Brain microvascular endothelial cell (primary cell): Measurements from ENCODE around the gene SMIM22.

Source experiments
- DNase-seq: peaks from one replicate; pipeline ENCODE4 v3.0.0-alpha.2; 2020
- H3K27ac ChIP-seq: fragments of 250-450 bp; sonication (Bioruptor Pico); 2 replicates; pipeline ENCODE4 v1.5.1; 2020; ENCODE audit warnings: mild to moderate bottlenecking, moderate library complexity
- H3K27me3 ChIP-seq: fragments of 250-450 bp; sonication (Bioruptor Pico); replicated peaks from 2 replicates; pipeline ENCODE4 v1.5.1; 2020; ENCODE audit warnings: mild to moderate bottlenecking
- H3K36me3 ChIP-seq: fragments of 250-450 bp; sonication (Bioruptor Pico); replicated peaks from 2 replicates; pipeline ENCODE4 v1.5.1; 2020; ENCODE audit warnings: mild to moderate bottlenecking
- H3K4me3 ChIP-seq: 2 replicates; pipeline ENCODE4 v1.5.1; 2011; ENCODE audit warnings: low read depth, mild to moderate bottlenecking, control low read depth, low read length, moderate library complexity
- in situ Hi-C: cut with HindIII; loops from 2 replicates; pipeline ENCODE4 v1.10.0; 2017; ENCODE audit warnings: low sequenced_read_pairs, low pct_ligation_motif_present
- TF ChIP-seq, protein P1 (sequence below): IDR thresholded peaks from 2 replicates; pipeline ENCODE4 v1.5.1; 2011; ENCODE audit warnings: low read depth, mild to moderate bottlenecking, moderate library complexity, low read length, control low read depth, inconsistent platforms; ENCODE audit errors: missing control alignments

Gene SMIM22

GRCh38 chr16:4775005-4775404 is 20.2 kb upstream of the SMIM22 start:
- no peak overlapping the region for H3K4me3 ChIP-seq
- no peak overlapping the region for H3K27ac ChIP-seq
- DNase-seq: no peak
- TF ChIP-seq, protein P1, sequence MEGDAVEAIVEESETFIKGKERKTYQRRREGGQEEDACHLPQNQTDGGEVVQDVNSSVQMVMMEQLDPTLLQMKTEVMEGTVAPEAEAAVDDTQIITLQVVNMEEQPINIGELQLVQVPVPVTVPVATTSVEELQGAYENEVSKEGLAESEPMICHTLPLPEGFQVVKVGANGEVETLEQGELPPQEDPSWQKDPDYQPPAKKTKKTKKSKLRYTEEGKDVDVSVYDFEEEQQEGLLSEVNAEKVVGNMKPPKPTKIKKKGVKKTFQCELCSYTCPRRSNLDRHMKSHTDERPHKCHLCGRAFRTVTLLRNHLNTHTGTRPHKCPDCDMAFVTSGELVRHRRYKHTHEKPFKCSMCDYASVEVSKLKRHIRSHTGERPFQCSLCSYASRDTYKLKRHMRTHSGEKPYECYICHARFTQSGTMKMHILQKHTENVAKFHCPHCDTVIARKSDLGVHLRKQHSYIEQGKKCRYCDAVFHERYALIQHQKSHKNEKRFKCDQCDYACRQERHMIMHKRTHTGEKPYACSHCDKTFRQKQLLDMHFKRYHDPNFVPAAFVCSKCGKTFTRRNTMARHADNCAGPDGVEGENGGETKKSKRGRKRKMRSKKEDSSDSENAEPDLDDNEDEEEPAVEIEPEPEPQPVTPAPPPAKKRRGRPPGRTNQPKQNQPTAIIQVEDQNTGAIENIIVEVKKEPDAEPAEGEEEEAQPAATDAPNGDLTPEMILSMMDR: no peak
- no peaks in the 10 kb centered on the region for H3K27me3 ChIP-seq
- in situ Hi-C loops: no loop called here
- H3K36me3 ChIP-seq: no peaks in the 10 kb centered on the region

DNA sequence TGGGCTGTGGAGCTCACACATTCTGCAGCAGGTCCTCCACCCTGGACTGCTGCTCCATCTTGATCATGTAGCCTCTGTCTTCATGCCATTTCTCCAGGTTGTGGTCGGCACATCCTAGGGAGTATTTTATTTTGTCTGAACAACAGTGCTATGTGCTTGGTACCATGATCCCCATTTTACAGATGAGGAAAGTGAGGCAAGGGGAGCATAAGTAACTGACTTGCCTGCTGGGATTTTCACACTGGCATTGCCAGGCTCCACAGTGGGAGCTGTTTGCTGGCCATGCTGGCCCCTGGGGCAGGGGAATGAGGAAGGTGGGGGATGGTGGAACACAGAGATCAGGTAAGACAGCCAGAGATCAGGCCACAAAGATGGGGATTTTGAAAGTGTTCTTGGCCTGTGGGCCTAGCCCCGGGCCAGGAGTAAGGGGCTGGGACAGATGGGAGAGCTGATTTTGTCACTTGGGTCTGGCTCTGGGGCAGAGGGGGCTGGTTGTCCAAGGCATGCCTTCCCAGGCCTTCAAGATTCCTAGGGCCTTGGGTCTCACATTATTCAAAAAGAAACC is 18.9 kb upstream of the SMIM22 start:
- Histone ChIP-seq H3K36me3 (no peaks in the 10 kb centered on the region), H3K4me3 (no peak overlapping the region)

GRCh38 chr16:4777339-4778049 is 17.7 kb upstream of the SMIM22 start:
- no peak for DNase-seq
- H3K27ac ChIP-seq: no peak overlapping the region
- in situ Hi-C loops: no loop called here
- TF ChIP-seq, protein P1: no peak
- H3K4me3 ChIP-seq: no peak overlapping the region
- no peaks in the 10 kb centered on the region for H3K27me3 ChIP-seq
- H3K36me3 ChIP-seq: no peaks in the 10 kb centered on the region

More for the DNA sequence above, 18.9 kb upstream of the SMIM22 start:
- in situ Hi-C loops: no loop called here
- Histone ChIP-seq H3K27ac (no peak overlapping the region), H3K27me3 (no peaks in the 10 kb centered on the region)
- DNase-seq: no peak
- TF ChIP-seq, protein P1: no peak

DNA sequence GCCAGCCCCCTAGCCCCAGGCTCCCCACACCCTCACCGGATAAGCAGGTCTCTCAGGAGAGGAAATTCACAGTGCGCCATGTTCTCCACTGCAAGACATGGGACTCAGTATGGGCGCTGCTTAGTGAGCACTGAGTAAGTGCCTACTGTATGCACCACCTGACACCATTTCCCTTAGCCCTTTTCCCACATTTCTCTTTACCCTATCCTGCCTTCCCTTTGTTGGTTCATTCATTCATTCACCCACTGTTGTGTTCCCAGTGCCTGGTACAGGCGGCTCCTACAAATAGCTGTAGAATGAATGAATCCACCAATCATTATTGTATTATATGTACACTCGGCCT is 17.1 kb upstream of the SMIM22 start:
- in situ Hi-C loops: no loop called here
- Histone ChIP-seq H3K4me3 (no peak overlapping the region), H3K27me3 (no peaks in the 10 kb centered on the region), H3K36me3 (no peaks in the 10 kb centered on the region), H3K27ac (no peak overlapping the region)
- TF ChIP-seq, protein P1: no peak
- DNase-seq: no peak

DNA sequence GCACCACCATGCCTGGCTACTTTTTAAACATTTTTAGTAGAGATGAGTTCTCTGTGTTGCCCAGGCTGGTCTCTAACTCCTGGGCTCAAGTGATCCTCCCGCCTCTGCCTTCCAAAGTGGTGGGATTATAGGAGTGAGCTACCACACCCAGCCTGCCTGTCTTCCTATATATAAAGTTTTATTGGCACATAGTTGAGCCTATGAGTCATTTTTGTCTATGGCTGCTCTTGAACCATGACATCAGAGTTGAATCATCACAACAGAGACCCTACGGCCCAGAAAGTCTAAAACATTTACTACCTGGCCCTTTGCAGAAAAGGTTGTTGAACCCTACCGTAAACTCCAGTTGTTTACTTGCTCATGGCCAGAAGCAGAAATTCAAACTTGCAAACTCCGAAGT is 14.9 kb upstream of the SMIM22 start:
- Histone ChIP-seq H3K27me3 (no peaks in the 10 kb centered on the region), H3K36me3 (no peaks in the 10 kb centered on the region), H3K4me3 (no peak overlapping the region), H3K27ac (no peak overlapping the region)
- TF ChIP-seq, protein P1: no peak
- in situ Hi-C loops: no loop called here
- DNase-seq: no peak

DNA sequence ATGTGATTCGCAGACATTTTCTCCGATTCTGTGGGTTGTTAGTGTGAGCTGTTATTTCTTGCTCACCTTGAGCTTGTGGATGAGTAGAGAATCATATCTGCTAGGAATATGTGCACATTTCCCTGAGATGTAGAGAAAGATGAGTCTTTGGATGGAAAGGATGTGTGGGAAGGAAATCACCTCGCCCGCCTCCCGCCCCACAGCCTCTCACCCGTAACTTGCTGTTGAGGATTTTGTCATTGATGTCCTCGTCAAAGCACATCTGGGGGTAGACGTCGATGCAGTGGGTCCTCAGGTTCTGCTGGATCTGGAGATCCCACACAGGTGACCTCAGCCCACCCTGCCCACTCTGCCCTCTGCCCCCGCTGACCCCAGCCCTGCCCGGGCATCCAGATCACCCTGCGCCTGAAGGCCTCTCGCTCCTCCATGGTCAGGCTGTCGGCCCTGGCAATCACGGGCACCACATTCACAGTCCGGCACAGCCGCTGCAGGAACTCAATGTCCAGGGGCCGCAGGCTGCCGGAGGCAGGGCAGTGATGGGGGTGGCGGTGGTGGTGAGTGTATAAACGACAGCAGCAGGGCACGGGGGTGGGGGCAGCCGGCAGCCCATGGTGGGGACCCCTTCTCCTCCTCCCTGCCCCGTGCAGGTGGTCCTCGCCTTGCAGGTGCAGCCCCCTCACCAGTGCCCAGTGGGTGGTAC is 11.8 kb upstream of the SMIM22 start:
- Histone ChIP-seq H3K4me3 (no peak overlapping the region), H3K27ac (no peak overlapping the region), H3K27me3 (no peaks in the 10 kb centered on the region), H3K36me3 (no peaks in the 10 kb centered on the region)
- TF ChIP-seq, protein P1: no peak
- no peak for DNase-seq
- in situ Hi-C loops: no loop called here
